ENCODE measurements around the gene ANKRD6.
"Not testable (repeated sequence)": the region's sequence is repeated elsewhere in the genome, so short reads cannot be mapped to it uniquely, and the experiment has no call there.

Gene ANKRD6

GRCh38 chr6:89611666-89612065, 178.7 kb downstream of the ANKRD6 start:
- DNase-seq: no peak

GRCh38 chr6:89612121-89612520, 179.2 kb downstream of the ANKRD6 start:
- DNase-seq: no peak

- DNase-seq: no peak
These were observed 180.8 kb downstream of the ANKRD6 start for GRCh38 chr6:89613790-89614189.

GRCh38 chr6:89615882-89616281, 182.9 kb downstream of the ANKRD6 start:
- DNase-seq: no peak

- no peak for DNase-seq
These were observed 183.6 kb downstream of the ANKRD6 start for GRCh38 chr6:89616531-89616930.

- no peak for DNase-seq
These were observed 185.1 kb downstream of the ANKRD6 start for GRCh38 chr6:89618026-89618425.

GRCh38 chr6:89619567-89619966, 186.6 kb downstream of the ANKRD6 start:
- no peak for DNase-seq

GRCh38 chr6:89623749-89624148, 190.8 kb downstream of the ANKRD6 start:
- no peak for DNase-seq

GRCh38 chr6:89630488-89630887, 197.5 kb downstream of the ANKRD6 start:
- DNase-seq: no peak

- not testable (repeated sequence) for DNase-seq
These were observed 203.5 kb downstream of the ANKRD6 start for GRCh38 chr6:89636412-89636811.

GRCh38 chr6:89637960-89638319, 205.0 kb downstream of the ANKRD6 start:
- DNase-seq: no peak

- peak; percentile 98 for DNase-seq
These were observed 205.6 kb downstream of the ANKRD6 start, which contains the start of gene LYRM2 for GRCh38 chr6:89638320-89639195. TSS of gene LYRM2 (minus strand) at chr6:89638747. CDS start at chr6:89638716, 31 bp downstream.

- no peak for DNase-seq
These were observed 207.9 kb downstream of the ANKRD6 start for GRCh38 chr6:89640804-89641203.

- not testable (repeated sequence) for DNase-seq
These were observed 208.6 kb downstream of the ANKRD6 start for GRCh38 chr6:89641581-89641980.

- DNase-seq: no peak
These were observed 210.0 kb downstream of the ANKRD6 start for GRCh38 chr6:89642956-89643355.

- DNase-seq: no peak
These were observed 210.5 kb downstream of the ANKRD6 start for GRCh38 chr6:89643406-89643805.

- no peak for DNase-seq
These were observed 211.9 kb downstream of the ANKRD6 start for GRCh38 chr6:89644864-89645263.

- DNase-seq: no peak
These were observed 216.7 kb downstream of the ANKRD6 start for GRCh38 chr6:89649682-89650081.

- DNase-seq: no peak
These were observed 217.6 kb downstream of the ANKRD6 start for GRCh38 chr6:89650579-89650978.

GRCh38 chr6:89655122-89655521, 222.2 kb downstream of the ANKRD6 start:
- no peak for DNase-seq

- no peak for DNase-seq
These were observed 224.7 kb downstream of the ANKRD6 start for GRCh38 chr6:89657445-89658158.

GRCh38 chr6:89660981-89661380, 228.0 kb downstream of the ANKRD6 start:
- no peak for DNase-seq

GRCh38 chr6:89661559-89661958, 228.6 kb downstream of the ANKRD6 start:
- no peak for DNase-seq

- no peak for DNase-seq
These were observed 229.8 kb downstream of the ANKRD6 start for GRCh38 chr6:89662659-89663223.

Measured in OCI-M1 (cell line).